ENCODE data around the gene FXYD7.

The FXYD7 gene

DNA sequence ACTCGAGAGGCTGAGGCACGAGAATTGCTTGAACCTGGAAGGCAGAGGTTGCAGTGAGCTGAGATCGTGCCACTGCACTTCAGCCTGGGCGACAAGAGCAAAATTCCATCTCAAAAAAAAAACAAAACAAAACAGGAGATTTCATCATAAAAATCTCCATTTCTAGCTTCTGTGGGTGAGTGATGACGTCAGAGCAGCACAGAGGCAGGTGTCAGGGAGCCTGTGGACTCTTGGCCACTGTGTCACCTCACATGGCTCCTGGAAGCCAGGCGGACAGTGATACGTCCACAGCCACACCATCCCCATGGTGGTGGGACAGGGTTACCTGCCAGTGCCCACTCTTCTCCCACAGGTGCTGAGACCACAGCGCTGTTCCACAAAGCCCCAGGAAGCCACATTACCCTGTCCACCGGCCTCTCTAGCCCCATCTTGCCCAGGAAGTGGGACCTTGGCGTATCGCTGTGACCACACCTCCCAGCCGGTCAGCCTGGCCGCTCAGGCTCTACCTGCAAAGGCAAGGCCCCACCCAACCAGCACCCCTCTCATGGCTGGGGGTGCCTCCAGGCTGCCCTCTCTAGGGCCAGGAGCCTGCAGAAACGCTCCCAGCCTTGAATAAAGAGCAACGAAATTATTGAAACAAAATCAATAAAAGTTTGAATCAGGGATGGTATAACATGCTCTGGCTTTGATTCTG lies 29.9 kb upstream of the FXYD7 start:
- no peak for DNase-seq

DNA sequence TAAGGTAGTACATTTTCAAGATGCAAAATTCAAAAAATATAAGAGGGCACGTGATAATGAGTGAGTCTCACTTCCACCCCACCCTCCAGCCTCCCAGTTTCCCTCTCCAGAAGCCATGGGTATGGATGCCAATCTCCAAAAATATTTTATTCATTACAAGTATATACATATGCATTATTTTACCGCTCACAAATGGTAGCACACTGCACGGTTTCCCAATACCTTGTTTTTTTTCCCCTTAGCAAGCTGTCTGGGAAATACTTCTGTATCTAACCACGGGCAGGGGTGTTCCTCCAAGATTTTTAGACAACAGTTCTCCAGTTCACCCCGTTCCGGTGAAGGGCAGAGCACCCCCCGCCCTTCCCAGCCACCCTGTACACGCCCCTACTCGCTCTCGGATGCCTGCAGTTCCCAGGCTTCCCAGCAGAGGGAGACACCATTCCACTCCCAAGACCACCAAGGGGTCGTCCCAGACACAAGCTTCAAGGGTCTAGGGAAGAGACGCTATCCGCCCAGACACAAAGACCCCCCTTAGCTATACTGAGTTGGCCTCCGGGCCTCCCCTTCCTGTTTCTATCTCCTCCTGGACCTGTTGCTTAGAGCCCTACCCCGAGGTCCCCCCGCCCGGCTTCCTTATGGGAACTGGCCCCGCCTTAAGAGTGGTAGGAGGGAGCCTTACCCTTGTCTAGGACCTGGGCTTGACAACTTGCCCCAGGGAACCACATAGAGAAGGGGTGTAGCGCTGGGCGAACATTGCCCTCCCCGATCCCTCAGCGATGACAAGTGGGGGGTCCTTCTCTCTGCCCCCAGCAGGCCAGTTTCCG lies 28.5 kb upstream of the FXYD7 start:
- no peak for DNase-seq

DNA sequence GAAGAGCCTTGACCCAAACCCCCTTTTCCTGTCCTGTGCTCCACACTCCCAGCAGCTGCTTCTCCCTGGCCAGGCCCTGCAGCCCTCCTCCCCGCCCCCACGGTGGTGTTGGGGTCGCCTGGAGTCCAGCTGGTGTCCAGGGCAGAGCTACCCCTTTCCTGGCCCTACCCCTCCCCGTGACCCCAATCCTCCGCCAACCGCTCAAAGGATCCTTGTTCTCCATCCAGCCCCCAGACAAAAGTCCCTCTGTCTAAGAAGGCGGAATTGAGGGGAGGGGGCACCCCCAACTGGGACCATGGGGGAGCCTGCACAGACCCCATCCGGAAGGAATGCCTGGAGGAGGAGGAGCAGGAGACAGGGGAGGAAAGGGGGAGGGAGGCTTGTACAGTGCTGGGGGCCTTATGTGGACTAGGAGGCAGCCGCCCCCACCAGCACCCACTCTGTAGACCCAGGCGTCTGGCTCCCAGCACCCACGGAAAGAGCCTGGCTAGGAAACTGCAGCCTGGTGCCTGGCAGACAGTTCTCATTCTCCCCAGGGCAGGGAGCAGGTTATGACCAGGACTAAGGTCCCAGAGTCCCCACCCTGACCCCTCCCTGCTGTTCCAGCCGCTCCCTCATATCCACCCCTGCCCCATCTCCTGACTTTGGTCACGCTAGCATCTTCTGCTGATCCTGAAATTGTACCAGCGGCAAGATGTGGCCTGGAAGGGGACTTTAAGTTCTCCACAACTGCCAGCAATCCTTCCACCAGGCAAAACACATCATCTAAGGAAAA lies 27.7 kb upstream of the FXYD7 start, which contains the start of gene FXYD3:
FXYD3 (plus strand) TSS at position 647 of the 775 bp plus-strand sequence. CDS start 3,554 bp downstream, outside the sequence.
- no peak for DNase-seq

DNA sequence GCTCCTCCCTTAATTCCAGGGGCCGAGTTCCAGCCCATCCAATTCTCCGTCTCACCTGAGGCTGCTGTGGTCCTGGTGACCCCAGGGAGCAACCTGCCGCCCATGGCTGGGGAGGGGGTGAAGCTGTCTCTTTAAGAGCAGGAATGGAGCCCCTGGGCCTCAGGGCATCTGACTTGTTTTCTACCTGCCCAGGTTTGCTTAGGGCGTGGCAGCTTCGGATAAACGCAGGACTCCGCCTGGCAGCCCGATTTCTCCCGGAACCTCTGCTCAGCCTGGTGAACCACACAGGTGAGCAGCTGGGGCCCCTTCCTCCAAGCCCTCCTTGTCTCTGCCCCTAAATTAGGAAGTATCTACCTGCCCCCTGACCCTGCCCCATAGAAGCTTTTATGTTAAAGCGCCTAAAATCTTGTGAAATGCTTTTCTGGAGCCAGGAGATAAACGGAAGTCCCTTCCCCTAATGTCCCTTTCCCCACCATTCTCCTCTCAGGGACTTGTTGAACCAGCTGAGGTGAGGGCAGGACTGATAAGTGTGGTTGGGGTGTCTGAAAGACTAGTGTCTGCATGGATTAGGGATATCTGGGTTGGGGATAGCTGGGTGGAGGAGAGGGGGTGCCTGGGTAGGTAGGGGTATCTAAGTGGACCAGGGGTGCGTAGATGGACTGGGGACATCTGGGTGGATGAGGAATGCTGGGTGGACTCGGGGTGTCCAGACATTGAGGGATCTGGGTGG lies 26.8 kb upstream of the FXYD7 start:
- DNase-seq, result no peak

DNA sequence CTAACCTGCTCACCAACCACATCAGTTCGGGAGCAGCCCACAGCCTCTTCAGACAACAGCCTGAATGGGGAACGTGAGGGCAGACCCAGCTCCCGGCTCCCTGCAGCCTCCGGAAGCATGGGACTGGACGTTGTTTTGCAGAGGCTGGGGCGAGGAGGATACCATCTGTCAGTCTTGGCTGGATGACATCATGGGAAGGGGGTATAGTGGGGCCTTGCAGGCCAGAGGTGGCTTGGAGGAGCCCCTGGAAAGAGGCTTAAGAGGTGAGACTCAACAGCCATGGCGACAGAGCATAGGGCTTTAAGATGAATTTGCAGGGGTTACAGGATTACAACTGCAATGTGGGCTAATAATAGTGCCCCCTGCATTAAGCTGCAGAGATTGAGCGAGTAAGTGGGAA lies 25.9 kb upstream of the FXYD7 start:
- no peak for DNase-seq

DNA sequence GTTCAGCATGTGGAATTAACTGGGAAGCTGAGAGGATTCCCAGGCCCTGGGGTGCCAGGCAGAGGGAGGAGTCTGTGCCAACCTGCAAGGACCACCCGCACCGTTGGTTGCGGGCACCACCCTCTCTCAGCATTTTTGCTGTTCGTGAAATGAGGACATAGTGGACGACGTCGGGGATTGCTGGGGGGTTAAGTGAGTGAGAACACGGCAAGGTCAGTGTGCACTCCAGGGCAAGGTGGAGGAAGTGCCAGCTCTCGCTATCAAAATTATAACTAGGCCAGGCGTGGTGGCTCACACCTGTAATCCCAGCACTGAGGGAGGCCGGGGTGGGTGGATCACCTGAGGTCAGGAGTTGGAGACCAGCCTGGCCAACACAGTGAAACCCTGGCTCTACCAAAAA lies 25.3 kb upstream of the FXYD7 start:
- DNase-seq, result no peak

DNA sequence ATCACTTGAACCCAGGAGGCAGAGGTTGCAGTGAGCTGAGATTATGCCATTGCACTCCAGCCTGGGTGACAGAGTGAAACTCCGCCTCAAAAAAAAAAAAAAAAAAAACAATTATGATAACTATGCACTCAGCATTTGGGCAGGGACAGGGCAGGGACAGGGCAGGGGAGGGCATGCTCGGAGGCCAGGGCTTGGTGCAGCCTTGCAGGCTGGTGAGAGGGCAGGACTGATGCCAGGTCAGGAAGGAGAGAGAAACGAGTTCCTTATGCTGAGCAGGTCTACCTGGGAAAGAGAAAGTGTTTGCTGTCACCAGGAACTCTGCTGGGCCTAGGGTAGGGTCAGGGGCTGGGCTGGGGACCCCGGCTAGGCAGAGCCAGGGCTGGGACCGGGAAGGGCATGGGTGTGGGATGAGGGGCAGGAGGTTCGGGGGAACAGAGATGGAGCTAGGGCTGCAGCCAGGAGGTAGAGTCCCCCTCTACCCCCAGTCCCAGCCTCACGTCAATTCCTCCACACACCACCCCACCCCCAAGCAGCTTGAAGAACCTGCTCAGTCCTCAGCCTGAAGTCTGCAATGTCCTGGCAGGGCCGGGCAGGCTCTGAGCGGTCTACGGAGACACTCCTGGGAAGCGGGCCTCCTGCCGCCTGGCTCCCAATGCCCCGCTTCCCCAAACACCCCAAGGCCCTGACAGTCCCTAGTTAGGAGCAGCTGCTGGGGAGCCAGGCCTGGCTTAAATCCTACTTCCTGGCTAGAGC lies 24.6 kb upstream of the FXYD7 start:
- no peak for DNase-seq

DNA sequence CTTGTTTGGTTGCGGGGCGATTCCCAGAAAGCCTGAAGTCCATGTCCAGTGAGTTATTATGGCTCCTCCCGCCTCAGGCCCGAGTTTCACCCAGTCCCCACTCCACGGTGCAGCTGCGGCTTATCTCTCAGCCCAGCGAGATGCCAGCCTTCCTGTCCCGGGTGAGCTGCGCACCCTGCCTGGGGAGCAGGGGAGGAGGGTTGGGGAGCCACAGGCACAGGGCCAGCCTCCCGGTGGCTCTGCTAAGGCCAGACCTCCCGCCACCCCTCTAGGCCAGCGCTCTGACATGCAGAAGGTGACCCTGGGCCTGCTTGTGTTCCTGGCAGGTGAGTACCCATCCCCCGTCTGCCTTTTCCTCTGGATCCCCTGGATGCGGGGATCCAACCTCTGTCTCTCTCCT lies 24.0 kb upstream of the FXYD7 start:
- no peak for DNase-seq

DNA sequence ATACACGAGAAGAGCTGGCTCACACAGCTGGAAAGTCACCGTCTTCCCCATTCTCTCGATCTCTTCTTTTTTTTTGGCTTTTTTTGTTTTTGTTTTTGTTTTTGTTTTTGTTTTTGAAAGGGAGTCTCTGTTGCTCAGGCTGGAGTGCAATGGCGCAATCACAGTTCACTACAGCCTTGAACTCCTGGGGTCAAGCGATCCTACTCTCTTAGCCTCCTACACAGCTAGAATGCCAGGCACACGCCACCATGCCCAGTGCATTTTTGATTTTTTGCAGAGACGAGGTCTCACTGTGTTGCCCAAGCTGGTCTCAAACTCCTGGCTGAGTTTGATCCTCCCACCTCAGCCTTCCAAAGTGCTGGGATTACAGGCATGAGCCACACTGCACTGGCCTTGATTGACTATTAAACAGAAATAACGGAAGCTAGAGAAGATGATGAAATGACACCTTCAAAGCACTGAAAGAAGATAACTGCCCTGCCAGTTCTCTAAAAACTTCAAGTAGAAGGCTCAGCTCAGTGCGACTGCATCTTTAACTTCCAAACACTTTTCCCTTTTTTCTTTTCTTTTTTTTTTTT lies 23.4 kb upstream of the FXYD7 start:
- DNase-seq, result no peak

DNA sequence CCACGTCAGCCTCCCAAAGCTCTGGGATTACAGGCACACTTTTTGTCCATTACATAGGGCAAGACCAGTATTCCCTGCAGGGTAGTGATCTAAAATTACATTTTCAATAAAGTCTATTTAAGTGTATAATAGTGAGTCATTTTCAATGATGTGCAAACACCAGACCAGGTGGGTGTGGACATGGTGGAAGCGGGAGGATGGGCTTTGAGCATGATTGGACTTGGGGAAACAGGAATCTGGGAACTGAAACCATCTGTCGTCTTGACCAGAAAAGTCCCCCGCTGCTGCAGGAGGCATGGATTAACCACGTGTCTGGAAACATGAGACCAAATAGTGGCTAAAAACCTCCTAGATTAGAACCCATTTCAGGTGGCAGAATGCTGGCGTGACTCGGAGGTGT lies 22.6 kb upstream of the FXYD7 start:
- peak; percentile 48 for DNase-seq

DNA sequence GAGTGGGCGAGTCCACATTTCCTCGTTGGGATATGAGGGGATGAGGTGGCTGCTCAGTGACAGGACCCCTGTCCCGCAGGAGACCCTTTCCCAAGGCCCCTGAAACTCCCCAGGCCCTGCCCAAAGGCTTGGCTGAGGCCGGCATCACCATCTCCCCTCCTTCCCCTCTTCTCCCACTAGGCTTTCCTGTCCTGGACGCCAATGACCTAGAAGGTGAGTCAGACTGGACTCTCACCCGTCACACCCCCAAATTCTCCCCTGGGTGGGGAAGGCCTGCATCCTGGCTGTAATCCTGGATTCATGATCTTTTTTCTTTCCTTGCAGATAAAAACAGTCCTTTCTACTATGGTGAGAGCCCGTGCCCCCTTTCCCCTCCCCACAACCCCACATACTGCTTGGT lies 22.2 kb upstream of the FXYD7 start:
- peak; percentile 13 for DNase-seq

DNA sequence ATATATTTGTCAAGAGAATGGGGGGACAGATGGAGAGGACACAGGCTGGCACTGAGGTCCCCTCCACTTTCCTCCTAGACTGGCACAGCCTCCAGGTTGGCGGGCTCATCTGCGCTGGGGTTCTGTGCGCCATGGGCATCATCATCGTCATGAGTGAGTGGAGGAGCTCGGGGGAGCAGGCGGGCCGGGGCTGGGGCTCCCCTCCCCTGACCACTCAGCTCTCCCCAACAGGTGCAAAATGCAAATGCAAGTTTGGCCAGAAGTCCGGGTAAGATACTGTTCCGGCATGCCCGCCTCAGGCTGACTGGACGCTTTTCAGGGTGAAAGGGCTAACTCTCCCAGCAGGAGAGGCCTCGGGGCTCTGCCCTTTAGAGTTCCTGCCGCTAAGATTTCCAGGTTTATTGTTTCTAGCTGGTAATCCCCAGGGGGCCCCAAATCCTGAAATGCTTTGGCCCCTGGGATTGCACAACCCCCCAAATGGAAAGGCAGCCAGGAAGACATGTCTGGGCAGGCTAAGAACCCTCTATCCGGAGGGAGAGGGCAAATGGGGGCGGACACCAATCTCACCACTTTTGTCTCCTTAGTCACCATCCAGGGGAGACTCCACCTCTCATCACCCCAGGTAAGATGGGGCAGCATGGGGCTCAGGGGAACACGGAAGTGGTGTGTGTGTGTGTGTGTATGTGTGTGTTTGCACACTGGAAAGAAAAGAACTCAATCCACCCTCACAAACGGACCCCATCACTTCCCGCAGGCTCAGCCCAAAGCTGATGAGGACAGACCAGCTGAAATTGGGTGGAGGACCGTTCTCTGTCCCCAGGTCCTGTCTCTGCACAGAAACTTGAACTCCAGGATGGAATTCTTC lies 20.1 kb upstream of the FXYD7 start:
- no peak for DNase-seq

DNA sequence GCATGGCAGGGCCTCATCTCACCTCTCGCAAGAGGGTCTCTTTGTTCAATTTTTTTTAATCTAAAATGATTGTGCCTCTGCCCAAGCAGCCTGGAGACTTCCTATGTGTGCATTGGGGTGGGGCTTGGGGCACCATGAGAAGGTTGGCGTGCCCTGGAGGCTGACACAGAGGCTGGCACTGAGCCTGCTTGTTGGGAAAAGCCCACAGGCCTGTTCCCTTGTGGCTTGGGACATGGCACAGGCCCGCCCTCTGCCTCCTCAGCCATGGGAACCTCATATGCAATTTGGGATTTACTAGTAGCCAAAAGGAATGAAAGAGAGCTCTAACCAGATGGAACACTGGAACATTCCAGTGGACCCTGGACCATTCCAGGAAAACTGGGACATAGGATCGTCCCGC lies 19.5 kb upstream of the FXYD7 start:
- no peak for DNase-seq

DNA sequence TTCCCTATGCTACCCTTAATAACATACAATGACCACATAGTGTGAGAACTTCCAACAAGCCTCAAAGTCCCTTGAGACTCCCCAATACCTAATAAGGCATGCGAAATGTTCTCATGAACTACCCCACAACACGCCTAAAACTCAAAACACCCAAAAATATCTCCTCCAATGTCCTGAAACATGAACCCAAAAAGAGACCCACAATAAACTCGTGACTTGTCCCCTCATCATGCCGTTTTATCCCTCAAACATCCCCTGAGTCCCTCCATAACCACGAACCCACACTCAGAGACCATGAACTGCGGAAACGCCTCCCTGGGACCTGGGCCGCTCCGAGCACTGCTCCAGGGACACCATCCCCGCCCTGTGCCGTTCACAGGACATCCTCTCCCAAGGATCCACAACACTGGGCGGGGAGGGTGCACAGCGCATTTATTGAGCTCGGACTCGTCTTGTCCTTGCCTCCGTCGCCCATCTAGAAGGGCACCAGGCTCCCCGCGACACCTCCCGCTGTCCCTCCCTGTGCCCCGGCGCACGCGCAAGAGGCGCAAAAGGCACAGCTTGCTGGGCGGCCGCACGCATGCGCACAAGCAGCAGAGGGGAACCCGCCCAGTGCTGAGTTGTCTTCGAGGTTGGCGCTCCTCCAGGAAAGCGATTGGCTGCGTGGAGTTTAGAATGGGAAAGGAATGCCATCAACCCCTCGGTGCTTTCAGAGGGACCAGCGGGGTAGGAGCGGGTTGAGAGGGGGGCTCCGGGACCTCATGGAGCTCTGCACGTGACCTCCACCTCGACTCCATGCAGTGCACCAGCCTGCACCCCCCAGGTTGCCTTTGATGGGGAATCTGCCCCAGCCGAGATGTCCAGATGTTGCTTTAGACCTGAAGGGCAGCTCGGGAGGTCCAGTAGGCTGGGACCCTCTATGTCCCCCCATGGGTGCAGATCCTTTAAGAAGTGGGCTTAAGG lies 18.7 kb upstream of the FXYD7 start:
- DNase-seq, result peak; percentile 92

DNA sequence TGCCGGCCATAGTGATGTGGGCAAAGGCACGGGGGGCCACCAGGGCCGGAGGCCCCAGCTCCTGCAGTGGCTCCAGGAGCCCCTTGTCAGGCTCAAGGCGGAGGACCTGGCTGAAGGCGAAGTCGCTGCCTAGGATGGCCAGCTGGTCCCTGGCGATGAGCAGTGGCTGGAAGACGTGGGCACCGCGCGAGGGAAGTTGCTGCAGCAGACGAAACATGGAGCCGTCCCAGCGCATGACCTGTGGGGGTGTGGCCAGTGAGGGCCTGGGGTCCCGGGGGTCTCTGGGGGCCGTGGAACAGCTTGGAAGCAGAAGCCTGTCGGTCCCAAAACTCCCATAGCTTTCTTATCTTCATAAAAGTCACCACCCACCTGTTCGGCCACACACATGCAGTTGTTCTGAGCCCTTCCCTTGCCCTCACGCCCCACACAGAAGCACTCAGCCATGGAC lies 17.8 kb upstream of the FXYD7 start:
- DNase-seq, result no peak

DNA sequence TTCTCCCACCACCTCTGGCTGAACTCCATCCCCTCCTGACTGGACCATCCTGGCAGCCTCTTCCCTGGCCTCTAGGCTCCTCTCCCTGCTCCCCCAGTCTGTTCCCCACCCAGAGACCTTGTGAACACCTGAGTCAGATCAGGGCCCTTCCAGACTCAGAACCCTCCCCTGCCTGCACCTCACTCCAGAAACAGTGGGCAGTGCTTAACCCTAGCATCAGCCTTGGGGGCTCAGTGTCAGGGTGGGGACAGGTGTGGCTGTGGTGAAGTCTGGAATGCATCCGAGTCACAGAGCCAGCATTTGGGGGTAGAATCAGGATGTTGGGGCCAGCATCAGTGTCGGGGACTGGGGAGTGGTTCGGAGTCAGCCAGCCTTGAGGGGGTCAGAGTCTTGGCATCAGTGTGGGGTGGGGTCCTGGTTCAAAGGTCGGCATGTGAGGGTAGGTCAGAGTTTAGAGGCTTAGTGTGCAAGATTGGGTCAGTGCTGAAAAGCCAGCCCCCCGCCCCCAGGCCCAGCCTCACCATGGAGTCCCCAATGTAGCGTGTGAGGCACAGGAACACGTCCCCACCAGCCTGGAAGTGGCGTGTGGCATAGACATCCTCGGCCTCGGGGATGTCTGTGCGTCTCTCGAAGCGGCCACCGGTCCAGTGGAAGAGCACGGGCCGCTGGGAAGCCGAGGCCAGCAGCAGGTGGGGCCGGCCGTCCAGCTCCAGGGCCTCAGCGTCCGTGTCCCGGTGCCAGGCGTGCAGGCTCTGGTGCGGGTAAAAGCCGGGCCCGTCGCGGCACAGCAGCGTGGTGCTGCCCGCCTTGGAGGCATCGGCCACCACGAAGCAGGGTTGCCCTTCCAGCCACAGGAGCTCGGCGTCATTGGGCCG lies 17.1 kb upstream of the FXYD7 start:
- DNase-seq, result no peak

DNA sequence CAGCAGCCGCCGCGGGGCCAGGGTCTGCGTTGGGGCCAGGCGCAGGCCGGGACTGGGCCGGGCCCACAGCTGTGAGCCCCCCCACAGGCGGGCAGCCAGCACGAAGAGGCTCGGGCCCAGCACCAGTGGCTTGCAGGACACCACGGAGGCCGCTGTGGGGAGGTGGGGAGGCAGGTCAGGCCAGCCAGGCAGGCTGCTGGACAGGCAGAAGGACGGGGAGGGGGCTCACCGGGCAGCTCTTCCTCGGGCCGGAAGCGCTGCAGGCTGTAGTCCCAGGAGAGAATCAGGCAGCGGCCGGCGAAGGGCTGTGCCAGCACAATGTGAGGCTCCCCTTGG lies 16.5 kb upstream of the FXYD7 start:
- no peak for DNase-seq

DNA sequence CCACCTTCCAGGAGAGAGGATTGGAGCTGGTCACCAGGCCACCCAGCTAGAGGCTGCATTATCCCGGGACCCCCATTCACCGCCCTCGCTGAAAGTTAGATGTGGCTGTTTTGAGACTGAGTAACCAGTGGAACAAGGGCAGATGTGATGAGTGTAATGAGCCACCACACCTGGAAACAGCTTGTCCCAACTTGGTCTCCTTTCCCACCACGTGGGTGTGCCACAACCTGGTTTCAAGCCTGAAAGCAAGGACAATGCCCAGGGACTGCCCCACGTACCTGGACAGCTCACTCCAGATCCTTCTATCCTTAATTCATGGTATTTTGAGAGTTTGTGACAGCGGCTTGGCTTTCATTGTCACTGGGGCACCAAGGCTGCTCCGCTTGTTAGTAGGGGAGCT lies 15.2 kb upstream of the FXYD7 start:
- no peak for DNase-seq

All from HCEC 1CT (cell line).